ENCODE results near the gene ENO1.

The ENO1 gene

GRCh38 chr1:8815582-8816151 is 62.8 kb downstream of the ENO1 start:
- Histone ChIP-seq H3K27ac (ENCODE audit: low read length) (no peak overlapping the region; the same call in 1 of the 2 replicates), H4K20me1 (ENCODE audit: insufficient read depth, low read length) (peaks cover 25% of the 10 kb centered on the region; the same call in 1 of the 2 replicates), H3K4me2 (ENCODE audit: insufficient read depth, low read length) (peak overlapping the region; percentile 90), H3K4me1 (ENCODE audit: insufficient read depth, low read length) (peaks cover 37% of the 10 kb centered on the region), H3K9ac (ENCODE audit: low read depth, low read length) (peak overlapping the region; percentile 94; the same call in 1 of the 2 replicates), H3K79me2 (ENCODE audit: insufficient read depth, low read length) (peaks cover 67% of the 10 kb centered on the region), H3K36me3 (ENCODE audit: insufficient read depth, low read length) (no peaks in the 10 kb centered on the region; the same call in 1 of the 2 replicates), H3K27me3 (ENCODE audit: insufficient read depth, low read length, poor library complexity) (no peaks in the 10 kb centered on the region), H3K4me3 (ENCODE audit: low read depth in 1 of 2, low read length in 2 of 2) (peak overlapping the region in 1 of 2 experiments; percentile 91; a peak in 2 of 4 replicates), H3K9me3 (ENCODE audit: insufficient read depth, low read length, severe bottlenecking) (no peaks in the 10 kb centered on the region), H2AFZ (ENCODE audit: low read depth, low read length) (no peak overlapping the region)
- no peak for TF ChIP-seq CTCF (IDR thresholded peaks at IDR 0.05; ENCODE audit: borderline replicate concordance, extremely low read depth, low read length, poor library complexity, severe bottlenecking)
- TF ChIP-seq EZH2 (IDR thresholded peaks at IDR 0.05; ENCODE audit: borderline replicate concordance, low read depth, low read length, severe bottlenecking) = no peak
- ATAC-seq (ENCODE audit: insufficient read depth, low read depth) = no peak
- DNase-seq = no peak

- TF ChIP-seq CTCF (IDR thresholded peaks at IDR 0.05; ENCODE audit: borderline replicate concordance, extremely low read depth, low read length, poor library complexity, severe bottlenecking) = peak; percentile 32
- no peak for TF ChIP-seq EZH2 (IDR thresholded peaks at IDR 0.05; ENCODE audit: borderline replicate concordance, low read depth, low read length, severe bottlenecking)
- Histone ChIP-seq H3K36me3 (ENCODE audit: insufficient read depth, low read length) (no peaks in the 10 kb centered on the region; the same call in 1 of the 2 replicates), H2AFZ (ENCODE audit: low read depth, low read length) (no peak overlapping the region), H3K9ac (ENCODE audit: low read depth, low read length) (no peak overlapping the region), H3K4me1 (ENCODE audit: insufficient read depth, low read length) (peaks cover 37% of the 10 kb centered on the region), H3K27ac (ENCODE audit: low read length) (no peak overlapping the region), H3K9me3 (ENCODE audit: insufficient read depth, low read length, severe bottlenecking) (no peaks in the 10 kb centered on the region), H3K27me3 (ENCODE audit: insufficient read depth, low read length, poor library complexity) (no peaks in the 10 kb centered on the region), H3K4me2 (ENCODE audit: insufficient read depth, low read length) (peak overlapping the region; percentile 90), H4K20me1 (ENCODE audit: insufficient read depth, low read length) (peaks cover 25% of the 10 kb centered on the region; the same call in 1 of the 2 replicates), H3K79me2 (ENCODE audit: insufficient read depth, low read length) (peaks cover 75% of the 10 kb centered on the region), H3K4me3 (ENCODE audit: low read depth in 1 of 2, low read length in 2 of 2) (no peak overlapping the region; a peak in 1 of 4 replicates)
- ATAC-seq (ENCODE audit: insufficient read depth, low read depth) = no peak
- no peak for DNase-seq
Measured at GRCh38 chr1:8814865-8815264, 63.6 kb downstream of the ENO1 start.

GRCh38 chr1:8813991-8814390 is 64.5 kb downstream of the ENO1 start:
- H3K27ac ChIP-seq (ENCODE audit: low read length) = no peak overlapping the region
- H3K9me3 ChIP-seq (ENCODE audit: insufficient read depth, low read length, severe bottlenecking) = no peaks in the 10 kb centered on the region
- H3K9ac ChIP-seq (ENCODE audit: low read depth, low read length) = no peak overlapping the region
- H3K36me3 ChIP-seq (ENCODE audit: insufficient read depth, low read length) = no peaks in the 10 kb centered on the region; the same call in 1 of the 2 replicates
- no peak overlapping the region for H3K4me3 ChIP-seq (ENCODE audit: low read depth in 1 of 2, low read length in 2 of 2)
- peaks cover 37% of the 10 kb centered on the region for H3K4me1 ChIP-seq (ENCODE audit: insufficient read depth, low read length)
- TF ChIP-seq EZH2 (IDR thresholded peaks at IDR 0.05; ENCODE audit: borderline replicate concordance, low read depth, low read length, severe bottlenecking) (no peak), CTCF (IDR thresholded peaks at IDR 0.05; ENCODE audit: borderline replicate concordance, extremely low read depth, low read length, poor library complexity, severe bottlenecking) (no peak)
- H4K20me1 ChIP-seq (ENCODE audit: insufficient read depth, low read length) = peaks cover 25% of the 10 kb centered on the region; the same call in 1 of the 2 replicates
- H2AFZ ChIP-seq (ENCODE audit: low read depth, low read length) = no peak overlapping the region
- no peaks in the 10 kb centered on the region for H3K27me3 ChIP-seq (ENCODE audit: insufficient read depth, low read length, poor library complexity)
- peaks cover 84% of the 10 kb centered on the region for H3K79me2 ChIP-seq (ENCODE audit: insufficient read depth, low read length)
- DNase-seq (no peak), ATAC-seq (ENCODE audit: insufficient read depth, low read depth) (no peak)
- no peak overlapping the region for H3K4me2 ChIP-seq (ENCODE audit: insufficient read depth, low read length)

Data from DND-41 (cell line).